Hepatocyte (in vitro differentiated cells): Measurements from ENCODE around the gene CENPB. TPM values are rescaled to one million over a fixed set of nuclear protein-coding genes. Genes with fewer than 3 reads are reported as not detected.

Experiments used
- DNase-seq: peaks from one replicate; pipeline ENCODE4 v3.0.0-alpha.2; 2016; ENCODE audit warnings: low spot score
- H2AFZ ChIP-seq: fragments of 200-600 bp; sonication (generic); 2 replicates; pipeline ENCODE4 v1.6.0; 2016; ENCODE audit warnings: antibody characterized with exemption, mild to moderate bottlenecking
- H3K27ac ChIP-seq: fragments of 200-600 bp; sonication (generic); 2 replicates; pipeline ENCODE4 v1.5.1; 2016; ENCODE audit warnings: mild to moderate bottlenecking
- H3K27me3 ChIP-seq: fragments of 200-600 bp; sonication (generic); 2 replicates; pipeline ENCODE4 v1.6.1; 2016
- H3K36me3 ChIP-seq: fragments of 200-600 bp; sonication (generic); replicated peaks from 2 replicates; pipeline ENCODE4 v1.5.1; 2016; ENCODE audit warnings: low read depth; ENCODE audit not compliant: insufficient read depth
- H3K4me1 ChIP-seq: fragments of 200-600 bp; sonication (generic); 2 replicates; pipeline ENCODE4 v1.5.1; 2016; ENCODE audit warnings: mild to moderate bottlenecking, moderate library complexity; ENCODE audit not compliant: insufficient read depth
- H3K4me2 ChIP-seq: fragments of 200-600 bp; sonication (generic); 2 replicates; pipeline ENCODE4 v1.6.0; 2016
- H3K4me3 ChIP-seq: fragments of 200-600 bp; sonication (generic); 2 replicates; pipeline ENCODE4 v1.5.1; 2016; ENCODE audit warnings: mild to moderate bottlenecking
- H3K79me2 ChIP-seq: fragments of 200-600 bp; sonication (generic); 2 replicates; pipeline ENCODE4 v1.6.0; 2017; ENCODE audit warnings: mild to moderate bottlenecking
- H3K9me2 ChIP-seq: fragments of 200-600 bp; sonication (generic); replicated peaks from 2 replicates; pipeline ENCODE4 v1.6.0; 2017; ENCODE audit warnings: mild to moderate bottlenecking; ENCODE audit not compliant: insufficient read depth
- H3K9me3 ChIP-seq: fragments of 200-600 bp; sonication (generic); 2 replicates; pipeline ENCODE4 v1.5.1; 2016; ENCODE audit warnings: low read depth, mild to moderate bottlenecking
- H4K20me1 ChIP-seq: fragments of 200-600 bp; sonication (generic); 2 replicates; pipeline ENCODE4 v1.6.0; 2016; ENCODE audit warnings: mild to moderate bottlenecking; ENCODE audit not compliant: insufficient read depth, poor library complexity, severe bottlenecking
- CTCF ChIP-seq: fragments of 200-600 bp; sonication (generic); IDR thresholded peaks from 2 replicates; pipeline ENCODE4 v1.5.1; 2016; ENCODE audit warnings: antibody characterized with exemption, mild to moderate bottlenecking; ENCODE audit not compliant: poor library complexity
- EZH2 ChIP-seq: fragments of 200-600 bp; sonication (generic); IDR thresholded peaks from 2 replicates; pipeline ENCODE4 v1.6.1; 2016; ENCODE audit warnings: antibody characterized with exemption, mild to moderate bottlenecking, borderline replicate concordance
- EZH2phosphoT487 ChIP-seq: fragments of 200-600 bp; sonication (generic); IDR thresholded peaks from one replicate; pipeline ENCODE4 v1.6.1; 2018; ENCODE audit warnings: antibody characterized with exemption, mild to moderate bottlenecking, low read depth, moderate library complexity; ENCODE audit not compliant: unreplicated experiment, severe bottlenecking
- WGBS: methylation state at CpG from one replicate; pipeline ENCODE4 v1.1.6; 2016; ENCODE audit warnings: low lambda C conversion rate; ENCODE audit errors: missing lambda C conversion rate; 5-methylcytosine and 5-hydroxymethylcytosine counted together
- polyA plus RNA-seq: library from polyadenylated mRNA; unstranded; fragments of >200 nt; fragmentation: Nextera tagmentation; extraction: Ambion mirVana; gene quantifications from 2 replicates; pipeline ENCODE4 v1.2.1, GENCODE V29; 2016
- total RNA-seq: library from RNA; depleted of rRNA; stranded (reverse); fragments of >200 nt; gene quantifications from 2 replicates; pipeline ENCODE4 v1.2.3, GENCODE V29; 2014

CENPB gene
- total and polyA plus RNA-seq, 2 experiments from 2014 or later = 21.2 to 46.7 TPM

GRCh38 chr20:3754276-3754630 lies 32.3 kb downstream of the CENPB start:
- TF ChIP-seq EZH2phosphoT487 (no peak), CTCF (no peak), EZH2 (no peak)

GRCh38 chr20:3753501-3754275 lies 32.9 kb downstream of the CENPB start:
- Histone ChIP-seq H3K4me1 (peaks cover 12% of the 10 kb centered on the region), H3K9me2 (no peaks in the 10 kb centered on the region), H3K27me3 (peaks cover 30% of the 10 kb centered on the region), H3K79me2 (no peaks in the 10 kb centered on the region), H2AFZ (no peak overlapping the region), H3K36me3 (no peaks in the 10 kb centered on the region), H3K4me2 (no peak overlapping the region), H3K4me3 (no peak overlapping the region), H4K20me1 (no peaks in the 10 kb centered on the region), H3K27ac (no peak overlapping the region), H3K9me3 (no peaks in the 10 kb centered on the region)
- TF ChIP-seq EZH2 = no peak
- no peak for TF ChIP-seq CTCF
- TF ChIP-seq EZH2phosphoT487 = no peak
- no peak for DNase-seq
- WGBS = 92% methylated on average over 8 of the region's 26 CpGs

More at GRCh38 chr20:3754276-3754630, 32.3 kb downstream of the CENPB start:
- Histone ChIP-seq H3K9me2 (no peaks in the 10 kb centered on the region), H3K27me3 (peaks cover 24% of the 10 kb centered on the region), H3K9me3 (no peaks in the 10 kb centered on the region), H3K79me2 (no peaks in the 10 kb centered on the region), H3K36me3 (no peaks in the 10 kb centered on the region), H3K27ac (no peak overlapping the region), H3K4me2 (no peak overlapping the region), H2AFZ (no peak overlapping the region), H3K4me1 (peaks cover 12% of the 10 kb centered on the region), H4K20me1 (no peaks in the 10 kb centered on the region), H3K4me3 (no peak overlapping the region)
- WGBS = 95% methylated on average over 16 of the region's 16 CpGs
- DNase-seq = no peak

GRCh38 chr20:3753098-3753497 lies 33.4 kb downstream of the CENPB start:
- H3K36me3 ChIP-seq = no peaks in the 10 kb centered on the region

More at GRCh38 chr20:3753098-3753497, 33.4 kb downstream of the CENPB start:
- H3K4me1 ChIP-seq = peaks cover 12% of the 10 kb centered on the region
- no peaks in the 10 kb centered on the region for H4K20me1 ChIP-seq
- no peaks in the 10 kb centered on the region for H3K79me2 ChIP-seq
- peaks cover 36% of the 10 kb centered on the region for H3K27me3 ChIP-seq
- H3K4me3 ChIP-seq = no peak overlapping the region
- H3K4me2 ChIP-seq = no peak overlapping the region
- H2AFZ ChIP-seq = no peak overlapping the region
- no peak overlapping the region for H3K27ac ChIP-seq
- DNase-seq = peak; percentile 73
- TF ChIP-seq CTCF = peak; percentile 60
- TF ChIP-seq EZH2 = no peak
- no peak for TF ChIP-seq EZH2phosphoT487
- H3K9me3 ChIP-seq = no peaks in the 10 kb centered on the region
- H3K9me2 ChIP-seq = no peaks in the 10 kb centered on the region
- WGBS = 43% methylated on average over 4 of the region's 4 CpGs
